ENCODE measurements around the gene MYH13. TPM values are rescaled to one million over a fixed set of nuclear protein-coding genes. Genes with fewer than 3 reads are reported as not detected.

The MYH13 gene
- total RNA-seq, 2 experiments from 2014 or later, result not detected

- no peaks in the 10 kb centered on the region for H3K9me3 Mint-ChIP-seq
- POLR2A ChIA-PET, result no interaction called here
- no peaks in the 10 kb centered on the region for H3K36me3 Mint-ChIP-seq
- no peak overlapping the region for H3K27ac Mint-ChIP-seq
- no peaks in the 10 kb centered on the region for H3K4me1 Mint-ChIP-seq
- ATAC-seq (ENCODE audit: low read depth), result no peak
- H3K27me3 Mint-ChIP-seq, result no peaks in the 10 kb centered on the region
- DNase-seq, result no peak
- no peak overlapping the region for H3K4me3 Mint-ChIP-seq
Observed at GRCh38 chr17:10380631-10381408, 8.0 kb upstream of the MYH13 start.

GRCh38 chr17:10370016-10370608 is 2.7 kb downstream of the MYH13 start:
- POLR2A ChIA-PET, result no interaction called here
- H3K4me1 Mint-ChIP-seq, result no peaks in the 10 kb centered on the region
- ATAC-seq (ENCODE audit: low read depth), result no peak
- H3K27me3 Mint-ChIP-seq, result peaks cover 7% of the 10 kb centered on the region
- no peaks in the 10 kb centered on the region for H3K9me3 Mint-ChIP-seq
- DNase-seq, result no peak
- no peak overlapping the region for H3K4me3 Mint-ChIP-seq
- H3K27ac Mint-ChIP-seq, result no peak overlapping the region
- no peaks in the 10 kb centered on the region for H3K36me3 Mint-ChIP-seq

DNA sequence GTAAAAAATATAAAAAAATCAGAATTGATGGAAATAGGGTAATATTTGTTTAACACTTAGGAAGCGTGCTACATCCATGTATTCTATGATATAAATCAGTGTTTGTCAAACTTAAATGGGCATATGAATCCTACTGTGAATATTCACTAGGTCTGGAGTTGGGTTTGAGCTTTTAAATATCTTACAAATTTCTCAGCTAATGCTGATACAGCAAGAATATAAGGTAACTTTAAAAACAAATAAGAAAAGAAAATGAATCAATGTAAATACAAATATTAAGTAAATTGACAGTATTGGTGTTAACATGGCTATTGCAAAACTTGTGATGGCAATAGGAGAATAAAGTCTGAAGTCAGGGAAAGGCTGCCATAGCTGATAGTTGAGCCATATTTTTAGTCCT is 3.6 kb downstream of the MYH13 start:
- no peak overlapping the region for H3K4me3 Mint-ChIP-seq
- DNase-seq (no peak), ATAC-seq (ENCODE audit: low read depth) (no peak)
- H3K27ac Mint-ChIP-seq, result no peak overlapping the region
- peaks cover 7% of the 10 kb centered on the region for H3K27me3 Mint-ChIP-seq
- no peaks in the 10 kb centered on the region for H3K36me3 Mint-ChIP-seq
- POLR2A ChIA-PET, result no interaction called here
- no peaks in the 10 kb centered on the region for H3K4me1 Mint-ChIP-seq
- H3K9me3 Mint-ChIP-seq, result no peaks in the 10 kb centered on the region

DNA sequence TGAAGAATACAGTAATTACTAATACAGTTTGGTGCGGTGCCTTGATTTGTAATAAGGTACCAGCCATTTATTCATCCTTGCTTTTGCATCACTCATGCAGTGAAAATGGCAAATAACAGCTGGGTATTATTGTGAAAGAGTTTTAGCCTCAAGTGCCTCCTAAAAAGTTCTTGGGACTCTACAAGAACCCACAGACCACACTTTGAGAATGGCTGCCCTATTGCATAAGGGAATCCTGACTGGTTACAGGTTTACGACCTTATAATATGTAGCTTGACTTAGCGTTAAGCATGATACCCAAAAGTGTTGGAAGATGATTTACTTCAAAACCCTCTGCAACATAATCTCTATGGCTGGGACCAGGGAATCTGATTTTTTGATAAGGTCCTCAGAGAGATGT is 4.2 kb downstream of the MYH13 start:
- H3K9me3 Mint-ChIP-seq, result no peaks in the 10 kb centered on the region
- ATAC-seq (ENCODE audit: low read depth), result no peak
- POLR2A ChIA-PET, result no interaction called here
- H3K4me1 Mint-ChIP-seq, result no peaks in the 10 kb centered on the region
- H3K27me3 Mint-ChIP-seq, result peaks cover 7% of the 10 kb centered on the region
- H3K36me3 Mint-ChIP-seq, result no peaks in the 10 kb centered on the region
- no peak overlapping the region for H3K27ac Mint-ChIP-seq
- DNase-seq, result no peak
- no peak overlapping the region for H3K4me3 Mint-ChIP-seq

GRCh38 chr17:10360578-10360977 is 12.2 kb downstream of the MYH13 start:
- no peak for ATAC-seq (ENCODE audit: low read depth)
- Mint-ChIP-seq H3K27ac (no peak overlapping the region), H3K4me1 (no peaks in the 10 kb centered on the region), H3K27me3 (no peaks in the 10 kb centered on the region), H3K9me3 (no peaks in the 10 kb centered on the region), H3K4me3 (no peak overlapping the region), H3K36me3 (no peaks in the 10 kb centered on the region)
- no peak for DNase-seq
- POLR2A ChIA-PET, result no interaction called here

- no peak overlapping the region for H3K4me3 Mint-ChIP-seq
- no peaks in the 10 kb centered on the region for H3K9me3 Mint-ChIP-seq
- H3K27me3 Mint-ChIP-seq, result no peaks in the 10 kb centered on the region
- ATAC-seq (ENCODE audit: low read depth) (no peak), DNase-seq (peak; percentile 29)
- no peak overlapping the region for H3K27ac Mint-ChIP-seq
- no peaks in the 10 kb centered on the region for H3K4me1 Mint-ChIP-seq
- POLR2A ChIA-PET, result no interaction called here
- H3K36me3 Mint-ChIP-seq, result no peaks in the 10 kb centered on the region
Observed at GRCh38 chr17:10357768-10358167, 15.0 kb downstream of the MYH13 start.

DNA sequence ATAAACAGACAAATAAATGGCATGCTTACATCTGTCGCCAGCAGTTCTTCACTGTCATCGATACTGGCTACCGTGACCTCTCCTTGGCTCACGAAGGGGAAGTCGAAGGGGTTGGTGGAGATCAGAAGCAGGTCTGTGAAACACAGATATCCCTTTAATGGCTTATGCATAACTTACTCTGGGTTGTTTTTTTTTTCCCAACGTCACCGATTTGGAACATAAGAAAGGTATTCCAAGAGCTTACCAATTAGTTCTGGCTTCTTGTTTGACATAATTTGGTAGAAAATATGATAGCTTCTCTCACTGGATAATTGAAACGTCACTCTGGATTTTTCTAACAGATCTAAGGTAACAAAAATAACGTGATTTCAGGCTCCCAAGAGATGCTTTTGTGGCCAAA is 18.2 kb downstream of the MYH13 start:
- no peak overlapping the region for H3K4me3 Mint-ChIP-seq
- DNase-seq, result no peak
- H3K9me3 Mint-ChIP-seq, result no peaks in the 10 kb centered on the region
- H3K36me3 Mint-ChIP-seq, result no peaks in the 10 kb centered on the region
- no peaks in the 10 kb centered on the region for H3K4me1 Mint-ChIP-seq
- no peak for ATAC-seq (ENCODE audit: low read depth)
- H3K27ac Mint-ChIP-seq, result no peak overlapping the region
- no peaks in the 10 kb centered on the region for H3K27me3 Mint-ChIP-seq
- POLR2A ChIA-PET, result no interaction called here

GRCh38 chr17:10352893-10353292 is 19.9 kb downstream of the MYH13 start:
- no peaks in the 10 kb centered on the region for H3K36me3 Mint-ChIP-seq
- no peak for DNase-seq
- no peak overlapping the region for H3K4me3 Mint-ChIP-seq
- no peaks in the 10 kb centered on the region for H3K27me3 Mint-ChIP-seq
- no peak overlapping the region for H3K27ac Mint-ChIP-seq
- no peak for ATAC-seq (ENCODE audit: low read depth)
- H3K9me3 Mint-ChIP-seq, result no peaks in the 10 kb centered on the region
- POLR2A ChIA-PET, result no interaction called here
- H3K4me1 Mint-ChIP-seq, result no peaks in the 10 kb centered on the region

DNA sequence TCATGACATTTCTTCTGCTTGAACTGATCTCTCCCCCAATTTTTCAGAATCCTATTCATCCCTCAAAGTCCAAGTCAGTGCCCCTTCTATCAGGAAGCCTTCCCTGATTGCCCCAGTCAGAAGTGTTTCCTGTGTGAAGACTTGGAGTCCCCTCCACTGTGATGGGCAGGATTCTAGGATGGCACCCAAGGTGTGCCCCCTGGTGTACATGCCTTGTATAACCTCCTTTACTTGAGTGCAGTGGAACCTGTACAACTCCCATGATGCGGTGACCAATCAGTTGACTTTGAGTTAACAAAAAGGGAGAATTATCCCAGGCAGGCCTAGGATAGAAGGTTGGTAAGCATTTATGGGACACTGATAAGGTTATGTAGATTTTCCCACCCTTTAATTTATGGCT is 23.4 kb downstream of the MYH13 start:
- ATAC-seq (ENCODE audit: low read depth) (no peak), DNase-seq (no peak)
- Mint-ChIP-seq H3K9me3 (no peaks in the 10 kb centered on the region), H3K27ac (no peak overlapping the region), H3K4me3 (no peak overlapping the region), H3K4me1 (no peaks in the 10 kb centered on the region), H3K36me3 (no peaks in the 10 kb centered on the region), H3K27me3 (no peaks in the 10 kb centered on the region)
- POLR2A ChIA-PET, result no interaction called here

GRCh38 chr17:10344816-10345215 is 28.0 kb downstream of the MYH13 start:
- POLR2A ChIA-PET, result no interaction called here
- no peaks in the 10 kb centered on the region for H3K27me3 Mint-ChIP-seq
- H3K9me3 Mint-ChIP-seq, result no peaks in the 10 kb centered on the region
- H3K4me3 Mint-ChIP-seq, result no peak overlapping the region
- ATAC-seq (ENCODE audit: low read depth), result no peak
- H3K27ac Mint-ChIP-seq, result no peak overlapping the region
- DNase-seq, result no peak
- no peaks in the 10 kb centered on the region for H3K36me3 Mint-ChIP-seq
- no peaks in the 10 kb centered on the region for H3K4me1 Mint-ChIP-seq

DNA sequence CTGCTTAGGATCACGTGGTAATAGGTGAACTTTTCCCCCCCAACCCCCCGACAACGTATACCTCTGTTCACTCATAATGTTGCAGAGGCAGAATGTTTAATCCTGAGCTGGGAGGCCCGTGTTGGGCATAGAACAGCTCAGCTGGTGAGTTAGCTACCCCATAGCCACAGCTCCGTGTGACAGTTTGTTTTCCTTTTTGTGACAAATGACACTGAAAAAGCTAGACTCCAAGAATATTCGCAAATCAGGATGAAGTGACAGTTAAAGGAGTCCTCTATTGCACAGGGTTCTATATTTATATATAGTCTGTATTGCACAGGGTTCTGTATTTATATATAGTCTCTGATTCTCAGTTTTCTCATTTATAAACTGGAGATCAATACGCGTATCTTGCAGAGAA is 33.8 kb downstream of the MYH13 start:
- Mint-ChIP-seq H3K27ac (no peak overlapping the region), H3K9me3 (no peaks in the 10 kb centered on the region), H3K4me3 (no peak overlapping the region), H3K27me3 (no peaks in the 10 kb centered on the region), H3K4me1 (no peaks in the 10 kb centered on the region), H3K36me3 (no peaks in the 10 kb centered on the region)
- DNase-seq (no peak), ATAC-seq (ENCODE audit: low read depth) (no peak)
- POLR2A ChIA-PET, result no interaction called here

GRCh38 chr17:10337976-10338375 is 34.8 kb downstream of the MYH13 start:
- Mint-ChIP-seq H3K36me3 (no peaks in the 10 kb centered on the region), H3K27me3 (no peaks in the 10 kb centered on the region), H3K27ac (no peak overlapping the region), H3K4me3 (no peak overlapping the region), H3K4me1 (no peaks in the 10 kb centered on the region), H3K9me3 (no peaks in the 10 kb centered on the region)
- ATAC-seq (ENCODE audit: low read depth) (no peak), DNase-seq (no peak)
- POLR2A ChIA-PET, result no interaction called here

DNA sequence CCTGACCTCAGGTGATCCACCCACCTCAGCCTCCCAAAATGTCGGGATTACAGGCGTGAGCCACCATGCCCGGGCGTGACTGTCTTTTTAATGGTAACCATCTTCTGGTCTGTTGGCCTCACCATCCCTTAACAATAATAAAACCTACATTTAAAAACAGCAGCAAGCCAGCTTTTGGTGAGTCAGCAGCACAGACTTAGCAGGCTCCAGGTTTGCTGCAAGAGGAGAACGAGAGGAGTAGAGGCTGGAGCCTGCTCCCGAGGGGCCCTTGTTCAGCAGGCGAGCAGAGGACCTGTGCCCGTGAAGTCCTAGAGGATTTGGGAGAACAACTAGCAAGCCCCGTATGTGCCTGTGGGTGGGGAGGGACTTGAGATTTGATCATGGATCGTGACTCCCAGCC is 35.7 kb downstream of the MYH13 start:
- Mint-ChIP-seq H3K27ac (no peak overlapping the region), H3K4me1 (no peaks in the 10 kb centered on the region), H3K4me3 (no peak overlapping the region), H3K9me3 (no peaks in the 10 kb centered on the region), H3K27me3 (no peaks in the 10 kb centered on the region), H3K36me3 (no peaks in the 10 kb centered on the region)
- POLR2A ChIA-PET, result no interaction called here
- no peak for ATAC-seq (ENCODE audit: low read depth)
- no peak for DNase-seq

DNA sequence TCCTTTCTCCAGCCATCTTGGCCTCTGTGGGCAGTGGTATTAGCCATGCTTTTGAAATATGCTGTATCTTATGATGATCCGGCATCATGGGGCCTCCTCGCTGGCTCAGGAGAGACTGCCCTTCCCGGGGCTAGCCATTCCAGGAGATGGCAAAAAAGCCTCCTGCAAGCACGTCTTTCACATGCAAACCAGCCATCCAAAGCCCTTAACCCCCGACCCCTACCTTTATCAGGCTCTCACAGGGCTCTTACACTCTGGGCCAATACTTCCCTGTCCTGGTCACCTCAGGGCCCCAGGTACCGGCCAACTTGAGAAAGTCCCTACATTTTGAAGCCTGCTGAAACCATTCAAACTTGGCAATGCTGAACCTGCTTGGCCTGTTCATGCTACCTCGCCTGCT is 36.4 kb downstream of the MYH13 start:
- DNase-seq, result no peak
- ATAC-seq (ENCODE audit: low read depth), result no peak
- no peaks in the 10 kb centered on the region for H3K4me1 Mint-ChIP-seq
- H3K36me3 Mint-ChIP-seq, result no peaks in the 10 kb centered on the region
- no peak overlapping the region for H3K27ac Mint-ChIP-seq
- H3K4me3 Mint-ChIP-seq, result no peak overlapping the region
- POLR2A ChIA-PET, result interaction anchor here (0.6 kb wide), 1 partner anchor 58 kb away, joined by 5 read pairs; no protein-coding TSS in a partner anchor
- H3K27me3 Mint-ChIP-seq, result no peaks in the 10 kb centered on the region
- no peaks in the 10 kb centered on the region for H3K9me3 Mint-ChIP-seq

Measured in activated naive CD8-positive, alpha-beta T cell treated with anti-CD3 and anti-CD28 coated beads, Interleukin-2, amount 10 ng/mL, durations not matched to agents 7 days and 5 days (primary cell).